Measurements from ENCODE around the gene FCGR3A.
"Not testable (repeated sequence)": the region's sequence is repeated elsewhere in the genome, so short reads cannot be mapped to it uniquely, and the experiment has no call there.

GRCh38 chr1:161554340-161554739 lies 4.7 kb upstream of the FCGR3A start:
- TF ChIP-seq ATF2 (IDR thresholded peaks at IDR 0.05; ENCODE audit: low read length); GABPA (IDR thresholded peaks at IDR 0.05; ENCODE audit: borderline replicate concordance, insufficient read depth, low read length); CTCF (IDR thresholded peaks at IDR 0.05; ENCODE audit: control extremely low read depth in 1 of 3, insufficient read depth in 1 of 3, low read depth in 1 of 3, low read length in 3 of 3); CHD1 (IDR thresholded peaks at IDR 0.05; ENCODE audit: low read depth, low read length); YY1 (IDR thresholded peaks at IDR 0.05; ENCODE audit: low read depth, low read length): not testable (repeated sequence)
- TF ChIP-seq, protein P1, sequence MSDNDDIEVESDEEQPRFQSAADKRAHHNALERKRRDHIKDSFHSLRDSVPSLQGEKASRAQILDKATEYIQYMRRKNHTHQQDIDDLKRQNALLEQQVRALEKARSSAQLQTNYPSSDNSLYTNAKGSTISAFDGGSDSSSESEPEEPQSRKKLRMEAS (IDR thresholded peaks at IDR 0.05), result not testable (repeated sequence)

All from H1 (cell line).